ENCODE results near the gene YOD1.

- TF ChIP-seq CTCF (optimal IDR thresholded peaks at IDR 0.05 in 1 of 3, IDR thresholded peaks at IDR 0.05 in 1 of 3, conservative IDR thresholded peaks at IDR 0.05 in 1 of 3; ENCODE audit: extremely low read depth in 1 of 3, insufficient read depth in 2 of 3, low read length in 3 of 3) (no peak), EZH2 (IDR thresholded peaks at IDR 0.05; ENCODE audit: low read length) (no peak)
Measured at GRCh38 chr1:207006914-207007313, 44.1 kb downstream of the YOD1 start.

Measured in keratinocyte (primary cell).